DLD1 (cell line): ENCODE data around the gene LRRC41.
"Not testable (repeated sequence)": the region's sequence is repeated elsewhere in the genome, so short reads cannot be mapped to it uniquely, and the experiment has no call there.

ENCODE experiments used
- in situ Hi-C: cut with HindIII; loops from 2 replicates; pipeline ENCODE4 v1.10.0; 2017; ENCODE audit warnings: low sequenced_read_pairs

LRRC41 gene

DNA sequence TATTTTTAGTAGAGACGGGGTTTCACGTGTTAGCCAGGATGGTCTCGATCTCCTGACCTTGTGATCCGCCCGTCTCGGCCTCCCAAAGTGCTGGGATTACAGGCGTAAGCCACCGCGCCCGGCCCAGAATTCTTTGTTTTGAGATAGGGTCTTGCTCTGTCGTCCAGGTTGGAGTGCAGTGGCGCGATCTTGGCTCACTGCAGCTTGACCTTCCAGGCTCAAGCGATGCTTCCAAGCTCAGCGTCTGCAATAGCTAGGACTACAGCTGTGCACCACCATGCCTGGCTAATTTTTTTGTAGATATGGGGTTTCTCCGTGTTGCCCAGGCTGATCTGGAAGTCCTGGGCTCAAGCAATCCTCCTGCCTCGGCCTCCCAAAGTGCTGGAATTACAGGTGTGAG, 57.3 kb downstream of the LRRC41 start:
- in situ Hi-C loops: not testable (repeated sequence)

DNA sequence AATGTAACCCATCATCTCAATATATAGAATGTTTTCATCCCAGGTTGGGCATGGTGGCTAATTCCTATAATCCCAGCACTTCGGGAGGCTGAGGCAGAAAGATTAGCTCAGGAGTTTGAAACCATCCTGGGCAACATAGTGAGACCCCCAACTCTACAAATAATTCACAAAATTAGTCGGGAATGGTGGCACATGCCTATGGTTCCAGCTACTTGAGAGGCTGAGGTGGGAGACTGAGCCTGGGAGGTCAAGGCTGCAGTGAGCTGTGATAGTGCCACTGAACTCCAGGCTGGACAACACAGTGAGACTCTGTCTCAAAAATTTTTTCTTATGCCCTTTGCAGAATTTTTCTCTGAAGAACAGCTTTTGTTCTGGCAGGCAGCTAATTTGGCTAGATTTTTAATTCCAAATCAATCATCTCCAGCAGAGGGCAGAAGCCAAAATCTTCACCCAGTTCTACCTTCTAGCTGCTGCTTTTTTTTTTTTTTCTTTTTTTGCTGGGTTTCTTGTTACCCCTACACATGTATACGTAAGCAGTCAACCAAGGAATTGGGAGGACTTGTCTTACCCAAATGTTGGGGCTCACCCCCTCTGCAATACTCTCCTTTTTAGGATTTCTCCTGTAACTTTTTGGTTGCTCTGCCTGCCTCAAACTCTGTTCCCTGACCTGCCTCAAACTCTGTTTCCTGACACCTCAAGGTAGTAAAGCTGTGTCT, 58.6 kb downstream of the LRRC41 start:
- in situ Hi-C loops: no loop called here

DNA sequence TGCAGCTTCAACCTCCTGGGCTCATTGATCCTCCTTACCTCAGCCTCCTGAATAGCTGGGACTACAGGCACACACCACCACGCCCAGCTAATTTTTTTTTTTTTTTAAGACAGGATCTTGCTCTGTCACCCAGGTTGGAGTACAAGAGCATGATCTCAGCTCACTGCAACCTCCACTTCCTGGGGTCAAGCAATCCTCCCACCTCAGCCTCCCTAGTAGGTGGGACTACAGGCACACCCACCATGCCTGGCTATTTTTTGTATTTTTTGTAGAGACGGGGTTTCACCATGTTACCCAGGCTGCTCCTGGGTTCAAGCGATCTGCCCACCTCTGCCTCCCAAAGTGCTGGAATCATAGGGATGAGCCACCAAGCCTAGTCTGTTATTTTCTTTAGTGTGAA, 59.6 kb downstream of the LRRC41 start:
- in situ Hi-C loops: not testable (repeated sequence)

DNA sequence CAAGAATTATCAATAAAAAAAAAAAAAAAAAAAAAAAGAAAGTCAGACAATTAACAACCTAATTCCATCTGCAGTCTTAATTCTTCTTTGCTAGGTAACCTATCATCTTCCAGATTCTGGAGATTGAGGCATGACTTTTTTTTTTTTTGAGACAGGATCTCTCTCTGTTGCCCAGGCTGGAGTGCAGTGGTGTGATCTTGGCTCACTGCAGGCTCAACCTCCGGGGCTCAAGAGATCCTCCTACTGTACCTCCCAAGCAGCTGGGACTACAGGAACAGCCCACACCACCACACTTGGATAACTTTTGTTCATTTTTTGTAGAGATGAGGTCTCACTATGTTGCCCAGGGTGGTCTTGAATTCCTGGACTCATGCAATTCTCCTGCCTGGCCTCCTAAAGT, 60.5 kb downstream of the LRRC41 start:
- in situ Hi-C loops: no loop called here

DNA sequence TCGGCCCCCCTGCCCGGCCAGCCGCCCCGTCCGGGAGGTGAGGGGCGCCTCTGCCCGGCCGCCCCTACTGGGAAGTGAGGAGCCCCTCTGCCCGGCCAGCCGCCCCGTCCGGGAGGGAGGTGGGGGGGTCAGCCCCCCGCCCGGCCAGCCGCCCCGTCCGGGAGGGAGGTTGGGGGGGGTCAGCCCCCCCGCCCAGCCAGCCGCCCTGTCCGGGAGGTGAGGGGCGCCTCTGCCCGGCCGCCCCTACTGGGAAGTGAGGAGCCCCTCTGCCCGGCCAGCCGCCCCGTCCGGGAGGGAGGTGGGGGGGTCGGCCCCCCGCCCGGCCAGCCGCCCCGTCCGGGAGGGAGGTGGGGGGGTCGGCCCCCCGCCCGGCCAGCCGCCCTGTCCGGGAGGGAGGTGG, 61.7 kb downstream of the LRRC41 start:
- in situ Hi-C loops: not testable (repeated sequence)

DNA sequence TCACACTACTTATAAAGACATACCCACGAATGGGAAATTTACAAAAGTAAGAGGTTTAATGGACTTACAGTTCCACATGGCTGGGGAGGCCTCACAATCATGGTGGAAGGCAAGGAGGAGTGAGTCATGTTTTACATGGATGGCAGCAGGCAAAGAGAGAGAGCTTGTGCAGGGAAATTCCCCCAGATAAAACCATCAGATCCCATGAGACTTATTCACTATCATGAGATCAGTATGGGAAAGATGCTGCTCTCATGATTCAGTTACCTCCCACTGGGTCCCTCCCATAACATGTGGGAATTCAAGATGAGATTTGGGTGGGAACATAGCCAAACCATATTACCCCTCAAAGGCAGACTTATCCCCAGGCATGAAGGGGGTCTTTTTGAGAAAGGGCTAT, 64.6 kb downstream of the LRRC41 start:
- in situ Hi-C loops: not testable (repeated sequence)

DNA sequence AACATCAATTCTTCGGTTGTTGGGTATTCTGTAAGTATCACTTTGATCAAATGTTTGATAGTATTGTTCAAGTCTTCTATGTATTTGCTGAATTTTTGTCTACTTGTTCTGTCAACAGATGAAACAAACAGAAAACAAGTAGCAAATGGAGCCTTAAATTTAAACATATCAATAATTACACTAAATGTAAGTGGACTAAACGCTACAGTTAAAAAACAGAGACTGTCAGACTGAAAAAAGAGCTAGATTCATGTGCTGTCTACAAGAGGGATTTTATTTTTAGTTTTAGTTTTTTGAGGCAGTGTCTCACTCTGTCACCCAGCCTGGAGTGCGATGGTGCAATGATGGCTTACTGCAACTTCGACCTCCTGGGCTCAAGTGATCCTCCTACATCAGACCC, 66.5 kb downstream of the LRRC41 start:
- in situ Hi-C loops: no loop called here

DNA sequence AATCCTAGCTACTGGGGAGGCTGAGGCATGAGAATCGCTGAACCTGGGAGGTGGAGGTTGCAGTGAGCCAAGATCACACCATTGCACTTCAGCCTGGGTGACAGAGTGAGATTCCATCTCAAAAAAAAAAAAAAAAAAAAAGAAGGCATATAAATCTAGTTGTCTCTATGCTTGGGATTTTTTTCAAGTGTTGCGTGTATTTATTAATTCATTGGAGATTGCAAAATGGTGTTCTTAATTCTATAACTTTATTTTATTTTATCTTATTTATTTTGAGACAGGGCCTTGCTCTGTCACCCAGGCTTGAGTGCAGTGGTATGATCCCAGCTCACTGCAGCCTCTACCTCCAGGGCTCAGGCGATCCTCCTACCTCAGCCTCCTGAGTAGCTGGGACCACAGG, 72.2 kb downstream of the LRRC41 start:
- in situ Hi-C loops: not testable (repeated sequence)
